D721Med (cell line): Measurements from ENCODE around the gene ACSL6.

Experiments
- DNase-seq: peaks from one replicate; pipeline ENCODE4 v3.0.0; 2011; ENCODE audit warnings: low spot score; ENCODE audit not compliant: insufficient read length
- FAIRE-seq: peaks from 2 replicates; lab custom pipeline; 2011; peaks lifted over from hg19 to GRCh38; lab: Jason Lieb, UNC
- TF ChIP-seq, protein P1 (sequence below): IDR thresholded peaks from 2 replicates; pipeline ENCODE4 v1.5.1; 2012; ENCODE audit warnings: mild to moderate bottlenecking, control low read depth; ENCODE audit not compliant: insufficient read depth; ENCODE audit errors: missing control alignments

ACSL6 gene

DNA sequence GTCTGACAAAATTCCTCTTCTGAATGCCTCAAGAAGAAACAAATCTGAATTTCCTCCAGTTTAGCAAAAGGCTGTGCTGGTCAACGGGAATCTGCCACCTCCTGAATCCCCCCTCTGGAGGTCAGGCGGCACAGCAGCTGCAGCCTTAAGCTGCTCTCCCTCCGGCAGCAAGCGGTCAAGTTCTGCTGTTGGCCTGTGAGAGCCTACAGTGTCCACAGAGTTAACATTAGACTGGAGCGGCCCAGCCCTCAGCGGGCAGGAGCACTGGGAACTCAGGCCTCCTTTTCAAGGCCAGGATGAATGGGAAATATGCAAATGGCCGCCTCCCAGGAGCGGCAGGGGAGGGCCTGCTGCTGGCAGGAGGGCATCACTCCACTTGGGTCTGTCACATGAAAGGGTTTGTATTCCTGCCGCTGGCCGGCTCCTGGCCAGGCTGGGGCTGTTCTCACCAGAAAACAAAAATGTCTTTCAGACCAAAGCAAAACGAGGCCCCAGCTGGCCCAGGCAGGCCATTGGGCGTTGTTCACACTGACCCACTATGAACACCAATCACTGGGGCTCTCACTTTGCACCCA lies 8.2 kb downstream of the ACSL6 start:
- DNase-seq: no peak

DNA sequence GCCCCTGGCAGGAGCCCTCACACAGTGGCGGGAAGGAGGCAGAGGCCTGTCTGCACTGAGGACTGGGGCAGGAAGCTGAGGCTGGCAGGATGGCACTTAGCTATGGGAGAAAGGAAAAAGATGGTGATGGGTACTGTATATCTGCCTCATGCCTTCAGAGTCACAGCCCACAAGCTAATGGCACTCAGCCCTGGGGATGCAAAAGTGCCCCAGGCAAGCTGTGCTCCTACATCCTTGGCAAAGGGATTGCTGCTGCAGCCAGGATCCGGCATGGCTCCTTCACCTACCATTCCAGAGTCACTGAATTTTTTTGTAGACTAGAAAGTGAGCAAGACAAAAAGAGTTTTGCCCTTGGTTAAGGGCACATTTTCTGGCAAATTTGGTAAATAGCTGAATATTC lies 8.7 kb downstream of the ACSL6 start:
- DNase-seq (no peak), FAIRE-seq (no peak)
- TF ChIP-seq, protein P1, sequence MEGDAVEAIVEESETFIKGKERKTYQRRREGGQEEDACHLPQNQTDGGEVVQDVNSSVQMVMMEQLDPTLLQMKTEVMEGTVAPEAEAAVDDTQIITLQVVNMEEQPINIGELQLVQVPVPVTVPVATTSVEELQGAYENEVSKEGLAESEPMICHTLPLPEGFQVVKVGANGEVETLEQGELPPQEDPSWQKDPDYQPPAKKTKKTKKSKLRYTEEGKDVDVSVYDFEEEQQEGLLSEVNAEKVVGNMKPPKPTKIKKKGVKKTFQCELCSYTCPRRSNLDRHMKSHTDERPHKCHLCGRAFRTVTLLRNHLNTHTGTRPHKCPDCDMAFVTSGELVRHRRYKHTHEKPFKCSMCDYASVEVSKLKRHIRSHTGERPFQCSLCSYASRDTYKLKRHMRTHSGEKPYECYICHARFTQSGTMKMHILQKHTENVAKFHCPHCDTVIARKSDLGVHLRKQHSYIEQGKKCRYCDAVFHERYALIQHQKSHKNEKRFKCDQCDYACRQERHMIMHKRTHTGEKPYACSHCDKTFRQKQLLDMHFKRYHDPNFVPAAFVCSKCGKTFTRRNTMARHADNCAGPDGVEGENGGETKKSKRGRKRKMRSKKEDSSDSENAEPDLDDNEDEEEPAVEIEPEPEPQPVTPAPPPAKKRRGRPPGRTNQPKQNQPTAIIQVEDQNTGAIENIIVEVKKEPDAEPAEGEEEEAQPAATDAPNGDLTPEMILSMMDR: no peak

More for the DNA sequence above, 8.2 kb downstream of the ACSL6 start:
- no peak for FAIRE-seq
- TF ChIP-seq, protein P1: no peak

DNA sequence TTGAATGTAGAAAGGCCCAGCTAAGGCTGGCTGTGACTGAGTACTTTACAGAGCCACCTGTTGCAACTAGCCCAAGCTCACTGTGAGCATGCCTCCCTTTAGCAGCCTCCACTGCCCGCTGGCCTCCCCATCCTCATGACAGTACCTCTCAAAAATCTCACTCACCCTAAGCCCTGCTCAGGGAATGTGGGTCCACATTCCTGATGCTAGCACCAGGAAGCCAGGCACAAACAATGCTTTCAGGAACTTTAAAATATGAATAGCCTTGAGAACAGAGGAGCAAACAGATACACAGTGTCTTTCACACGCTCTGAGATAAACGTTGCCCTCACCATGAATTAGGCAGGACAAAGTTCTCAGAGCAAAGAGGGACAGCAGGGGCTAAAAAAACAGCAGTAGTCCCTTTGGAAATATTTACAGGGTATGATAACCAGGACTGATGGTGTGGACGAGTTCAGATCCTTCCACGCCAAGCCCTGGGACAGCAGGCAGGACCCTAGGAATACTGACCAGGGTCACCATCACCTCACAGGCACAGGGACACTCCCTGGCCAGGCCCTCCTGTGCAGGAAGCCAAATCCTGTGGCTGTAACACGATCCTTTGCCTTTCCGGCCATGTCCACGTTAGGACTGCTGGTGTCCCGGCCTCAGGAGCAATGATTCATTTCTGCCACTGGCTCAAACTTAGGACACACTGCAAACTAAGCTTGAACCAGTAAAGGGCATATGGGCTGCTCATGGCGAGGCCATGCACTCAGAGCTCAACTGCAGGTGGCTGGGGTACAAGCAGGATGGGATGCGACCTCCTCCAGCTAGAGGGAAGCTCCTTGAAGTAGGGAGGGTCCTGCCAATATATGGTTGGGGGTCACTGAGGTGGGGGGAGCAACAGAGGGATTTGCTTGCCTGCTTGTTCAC lies 9.6 kb downstream of the ACSL6 start:
- TF ChIP-seq, protein P1: no peak
- FAIRE-seq (no peak), DNase-seq (no peak)

DNA sequence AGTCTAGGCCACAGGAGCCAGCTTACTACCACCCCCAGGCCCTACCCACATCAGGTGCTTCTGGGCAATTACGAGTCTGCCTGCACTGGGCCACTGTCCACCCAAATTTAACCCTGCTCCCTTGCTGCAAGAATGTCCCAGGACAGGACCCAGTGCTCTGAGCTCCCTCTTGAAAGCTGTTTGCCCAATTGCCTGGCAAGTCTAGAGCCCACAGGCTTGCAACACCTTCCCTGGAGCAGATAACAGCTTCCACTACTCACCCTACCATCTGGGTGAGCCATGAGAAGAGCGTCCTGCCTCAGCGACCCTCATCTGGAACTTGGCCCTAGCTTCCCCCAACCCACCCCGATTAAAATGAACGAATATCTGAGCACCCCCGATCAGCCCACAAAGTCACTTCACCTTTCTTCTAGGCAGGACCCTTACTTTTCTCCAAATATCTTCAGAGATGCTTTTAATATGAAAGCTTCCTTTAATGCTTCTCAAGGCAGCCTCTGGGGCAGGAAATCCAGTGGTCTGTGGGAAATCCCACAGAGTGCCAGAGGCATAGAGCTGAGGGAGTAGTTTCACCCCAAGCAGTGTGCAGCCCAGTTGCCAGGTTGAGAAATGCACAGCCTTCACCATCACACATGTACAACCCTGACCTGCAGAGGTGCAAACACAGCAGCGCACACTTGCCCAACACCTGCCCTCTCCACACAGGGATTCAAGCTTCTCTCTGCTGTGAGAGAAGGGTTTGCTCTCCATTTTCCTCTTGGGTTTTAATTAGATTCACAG lies 10.6 kb downstream of the ACSL6 start:
- DNase-seq: no peak
- FAIRE-seq: no peak
- TF ChIP-seq, protein P1: no peak

DNA sequence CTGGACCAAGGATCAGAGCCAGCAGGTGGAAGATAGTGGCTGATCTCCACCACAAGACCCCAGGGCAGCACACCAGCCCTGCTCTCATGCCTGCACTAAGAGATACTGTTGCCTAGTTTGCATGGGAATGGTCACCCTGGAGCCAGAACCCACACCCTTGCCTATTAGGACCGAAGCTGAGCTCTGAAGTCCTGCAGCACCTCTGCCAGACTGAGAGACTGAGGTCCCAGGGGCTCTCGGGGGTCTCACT lies 11.3 kb downstream of the ACSL6 start:
- FAIRE-seq (no peak), DNase-seq (no peak)
- TF ChIP-seq, protein P1: no peak

DNA sequence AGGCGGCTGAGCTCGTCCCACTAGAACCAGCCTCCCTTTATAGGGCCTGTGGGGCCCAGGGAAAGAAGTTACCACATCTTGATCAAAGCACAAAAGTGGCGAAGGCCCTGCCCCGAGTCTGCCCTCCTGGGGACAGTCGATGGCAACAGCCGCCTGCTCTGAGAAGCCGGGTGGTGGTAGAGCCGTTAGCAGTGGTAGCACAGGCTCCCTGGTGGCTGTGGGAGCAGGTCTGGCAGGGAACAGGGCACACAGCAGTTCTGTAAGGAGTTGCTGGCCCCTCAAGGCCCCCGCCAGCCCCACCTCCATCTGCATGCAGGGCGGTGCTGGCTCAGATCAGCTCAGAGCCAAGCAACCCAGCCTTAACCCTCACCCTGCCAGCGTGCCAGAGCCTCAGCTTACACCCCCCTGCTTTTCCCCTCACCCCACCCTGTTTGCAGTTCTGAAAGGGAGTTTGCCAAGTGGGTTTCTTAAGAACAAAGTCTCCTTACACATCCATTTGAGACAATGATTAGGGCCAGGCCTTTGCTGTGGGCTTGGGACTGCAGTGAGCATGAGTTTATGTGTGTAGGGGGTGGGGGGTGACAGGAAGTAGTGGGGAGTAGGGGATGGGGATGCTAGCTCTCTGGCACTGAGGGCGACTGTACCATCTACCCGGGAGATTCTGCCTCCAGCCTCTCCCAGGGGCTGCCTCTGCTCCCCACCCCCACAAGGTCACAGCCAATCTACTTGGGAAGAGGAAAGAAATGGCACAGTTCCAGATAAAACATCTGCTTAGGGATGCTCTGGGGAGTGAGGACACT lies 11.8 kb downstream of the ACSL6 start:
- FAIRE-seq (no peak), DNase-seq (no peak)
- TF ChIP-seq, protein P1: no peak
